Ovary (tissue), 9 donors: Measurements from ENCODE around the gene PRDM10. TPM values are rescaled to one million over a fixed set of nuclear protein-coding genes. Genes with fewer than 3 reads are reported as not detected.

ENCODE experiments used
- DNase-seq, 5 donors: peaks; one replicate each; pipeline ENCODE4 v3.0.0-alpha.2; 2019 to 2020
- H3K27ac ChIP-seq, 2 donors: fragments of 200-600 bp; one replicate each; pipeline versions ENCODE4 v1.5.1 to v1.8.0; 2019 to 2022
- H3K27me3 ChIP-seq: fragments of 200-600 bp; one replicate; pipeline ENCODE4 v1.8.0; 2022
- H3K36me3 ChIP-seq: fragments of 200-600 bp; sonication (generic); one replicate; pipeline ENCODE4 v1.5.1; 2019
- H3K4me1 ChIP-seq: one replicate; pipeline ENCODE4 v1.8.1; 2013; ENCODE audit warnings: mild to moderate bottlenecking, moderate library complexity; ENCODE audit not compliant: insufficient read depth
- H3K4me3 ChIP-seq: fragments of 200-600 bp; sonication (generic); one replicate; pipeline ENCODE4 v1.5.1; 2017
- H3K9me3 ChIP-seq, 2 donors: fragments of 200-600 bp in 1 of 2; sonication (generic) in 1 of 2; one replicate each; pipeline versions ENCODE4 v1.5.1 to v1.8.1; 2013 to 2019; ENCODE audit warnings: mild to moderate bottlenecking in 1 of 2, moderate library complexity in 1 of 2
- EP300 ChIP-seq: sonication (generic); formaldehyde crosslinking; IDR thresholded peaks from one replicate; pipeline ENCODE4 v1.6.1; 2017; ENCODE audit warnings: antibody characterized with exemption
- POLR2A ChIP-seq: fragments of 450-650 bp; IDR thresholded peaks from one replicate; pipeline ENCODE4 v1.6.1; 2017; ENCODE audit warnings: antibody characterized with exemption, mild to moderate bottlenecking, moderate library complexity
- WGBS, 3 donors: extraction: QIAGEN DNeasy Blood & Tissue Kit in 1 of 3; methylation state at CpG; one replicate each; pipeline versions ENCODE4 v1.1.5 to v1.1.7; 2013 to 2017; 5-methylcytosine and 5-hydroxymethylcytosine counted together
- intact Hi-C, 4 donors: fragments of 100-400 bp; cut with DNase I; formaldehyde crosslinking; loops; one replicate each; pipeline versions ENCODE4 v1.11.0 to v1.15.1; 2022 to 2023
- polyA plus RNA-seq, 2 donors: library from polyadenylated mRNA; stranded (reverse); fragments of 200-250 nt in 1 of 2; fragments of 350-450 nt in 1 of 2; fragmentation: Illumina TruSeq in 1 of 2; extraction: RNeasy Lipid Tissue Mini Kit (QIAGEN cat#74804) in 1 of 2; gene quantifications; one replicate each; pipeline ENCODE4 v1.2.3, GENCODE V29; 2013 to 2014
- total RNA-seq, 7 donors: library from RNA; depleted of rRNA in 2 of 7; stranded (reverse); fragments of >200 nt in 2 of 7; fragmentation: NEBNext Ultra II Directional in 3 of 7; extraction: Animal tissue kit (Norgen Biotek cat#: 25700) in 3 of 7; gene quantifications; one replicate each; pipeline versions ENCODE4 v1.1.0 to v1.2.4, GENCODE V29; 2016 to 2023
- TF ChIP-seq, protein P1 (sequence below), 3 donors: fragments of 450-650 bp in 2 of 3; fragments of 200-600 bp in 1 of 3; IDR thresholded peaks; one replicate each; pipeline versions ENCODE4 v1.5.1 to v1.8.0; 2016 to 2022; ENCODE audit warnings: antibody characterized with exemption in 3 of 3, mild to moderate bottlenecking in 1 of 3
- donor health status: DM: no; HTN: no; CAD: no; lungs with moderate emphysema.
- donor health status: DM: no; HTN: no; CAD: no.
- donor health status: Bipolar disorder and iron deficiency.
- donor health status: DM: yes; HTN: yes; CAD: no.
- donor health status: DM: no; HTN: no; CAD: no.
- donor health status: DM: yes; HTN: yes; CAD: no.

The PRDM10 gene
- total and polyA plus RNA-seq, 9 donors, result 2.5 to 9.4 (median 7.2) TPM

DNA sequence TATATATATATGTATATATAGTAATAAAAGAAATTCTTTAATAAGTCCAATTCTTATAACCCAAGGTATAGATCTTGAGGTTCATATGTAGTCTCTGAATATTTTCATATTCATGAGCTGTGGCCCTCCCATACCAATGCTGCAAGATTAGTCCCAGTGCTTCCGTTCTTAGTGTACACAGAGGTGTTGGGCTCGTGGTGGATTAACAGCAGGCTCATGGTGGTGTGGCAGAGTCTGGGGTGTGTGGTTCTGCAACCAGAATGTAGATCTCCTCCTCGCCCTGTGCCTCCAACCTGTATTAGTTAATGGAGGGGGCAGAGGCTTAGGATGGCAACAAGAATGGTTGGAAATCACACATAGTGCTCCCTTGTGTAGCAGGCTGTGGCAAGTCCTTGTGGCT lies 16.8 kb downstream of the PRDM10 start:
- WGBS, 3 donors, result 93 to 97% (median 96%) methylated on average over 3 of the region's 3 CpGs
- no peak for DNase-seq
- Histone ChIP-seq H3K27me3 (no peaks in the 10 kb centered on the region), H3K36me3 (no peaks in the 10 kb centered on the region), H3K9me3 (no peaks in the 10 kb centered on the region), H3K27ac (no peak overlapping the region), H3K4me1 (no peaks in the 10 kb centered on the region), H3K4me3 (no peak overlapping the region)
- intact Hi-C loops, result no loop called here
- TF ChIP-seq EP300 (no peak), POLR2A (no peak)
- TF ChIP-seq, protein P1, sequence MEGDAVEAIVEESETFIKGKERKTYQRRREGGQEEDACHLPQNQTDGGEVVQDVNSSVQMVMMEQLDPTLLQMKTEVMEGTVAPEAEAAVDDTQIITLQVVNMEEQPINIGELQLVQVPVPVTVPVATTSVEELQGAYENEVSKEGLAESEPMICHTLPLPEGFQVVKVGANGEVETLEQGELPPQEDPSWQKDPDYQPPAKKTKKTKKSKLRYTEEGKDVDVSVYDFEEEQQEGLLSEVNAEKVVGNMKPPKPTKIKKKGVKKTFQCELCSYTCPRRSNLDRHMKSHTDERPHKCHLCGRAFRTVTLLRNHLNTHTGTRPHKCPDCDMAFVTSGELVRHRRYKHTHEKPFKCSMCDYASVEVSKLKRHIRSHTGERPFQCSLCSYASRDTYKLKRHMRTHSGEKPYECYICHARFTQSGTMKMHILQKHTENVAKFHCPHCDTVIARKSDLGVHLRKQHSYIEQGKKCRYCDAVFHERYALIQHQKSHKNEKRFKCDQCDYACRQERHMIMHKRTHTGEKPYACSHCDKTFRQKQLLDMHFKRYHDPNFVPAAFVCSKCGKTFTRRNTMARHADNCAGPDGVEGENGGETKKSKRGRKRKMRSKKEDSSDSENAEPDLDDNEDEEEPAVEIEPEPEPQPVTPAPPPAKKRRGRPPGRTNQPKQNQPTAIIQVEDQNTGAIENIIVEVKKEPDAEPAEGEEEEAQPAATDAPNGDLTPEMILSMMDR (IDR thresholded peaks at IDR 0.05), result no peak

DNA sequence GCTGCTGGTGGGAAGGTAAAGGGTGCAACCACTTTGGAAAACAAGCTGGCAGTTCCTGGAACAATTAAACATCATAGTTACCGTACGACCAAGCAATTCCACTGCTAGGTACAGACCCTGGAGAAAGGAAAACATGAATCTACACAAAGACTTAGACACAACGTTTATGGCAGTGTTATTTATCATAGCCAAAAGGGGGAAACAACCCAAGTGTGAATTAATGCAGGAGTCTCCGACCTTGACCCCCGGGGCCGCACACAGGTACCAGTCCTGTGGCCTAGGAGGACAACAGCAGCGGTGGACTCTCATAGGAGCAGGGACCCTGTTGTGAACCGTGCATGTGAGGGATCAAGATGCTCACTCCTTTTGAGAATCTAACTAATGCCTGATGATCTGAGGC lies 22.5 kb downstream of the PRDM10 start:
- H3K27me3 ChIP-seq, result no peaks in the 10 kb centered on the region
- H3K36me3 ChIP-seq, result no peaks in the 10 kb centered on the region
- intact Hi-C loops, result no loop called here
- no peaks in the 10 kb centered on the region for H3K9me3 ChIP-seq
- peaks cover 14% of the 10 kb centered on the region for H3K4me1 ChIP-seq
- no peak overlapping the region for H3K4me3 ChIP-seq
- DNase-seq, result no peak
- no peak overlapping the region for H3K27ac ChIP-seq
- TF ChIP-seq, protein P1 (IDR thresholded peaks at IDR 0.05), result no peak
- no peak for TF ChIP-seq EP300
- no peak for TF ChIP-seq POLR2A
- WGBS, 3 donors, result 79 to 88% (median 85%) methylated on average over 8 of the region's 8 CpGs

DNA sequence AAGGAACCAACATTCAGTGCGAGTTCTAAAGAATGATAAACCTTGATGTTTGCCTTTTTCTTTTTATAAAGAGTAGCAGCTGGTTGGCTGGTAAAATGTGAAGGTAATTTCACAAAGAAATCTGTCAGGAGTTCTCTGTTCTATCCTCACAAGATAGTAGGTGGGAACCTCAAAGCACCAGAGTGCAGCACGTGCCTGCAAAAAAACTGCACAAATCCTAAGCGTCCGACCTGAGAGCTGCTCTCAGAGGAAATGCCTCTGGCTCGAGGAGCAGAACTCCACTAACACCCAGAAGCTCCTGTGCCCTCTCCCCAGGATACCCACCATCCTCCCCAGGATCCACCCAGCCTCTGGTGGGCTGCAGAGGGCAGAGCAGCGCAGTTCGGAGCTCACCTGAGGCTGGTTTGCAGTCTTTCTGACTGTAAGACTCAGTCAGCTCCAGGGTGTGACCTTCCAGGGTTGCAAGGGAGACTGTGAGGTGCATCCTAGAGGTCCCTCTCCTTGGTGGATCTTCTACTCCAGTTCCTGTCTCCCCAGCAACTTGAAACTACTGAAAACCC lies 23.5 kb downstream of the PRDM10 start:
- intact Hi-C loops, result no loop called here
- Histone ChIP-seq H3K36me3 (no peaks in the 10 kb centered on the region), H3K27me3 (no peaks in the 10 kb centered on the region), H3K4me3 (no peak overlapping the region), H3K27ac (no peak overlapping the region), H3K9me3 (no peaks in the 10 kb centered on the region), H3K4me1 (peaks cover 14% of the 10 kb centered on the region)
- TF ChIP-seq, protein P1 (IDR thresholded peaks at IDR 0.05), result no peak
- TF ChIP-seq POLR2A (no peak), EP300 (no peak)
- 78 to 84% (median 82%) methylated on average over 7 of the region's 7 CpGs for WGBS, 3 donors
- no peak for DNase-seq

DNA sequence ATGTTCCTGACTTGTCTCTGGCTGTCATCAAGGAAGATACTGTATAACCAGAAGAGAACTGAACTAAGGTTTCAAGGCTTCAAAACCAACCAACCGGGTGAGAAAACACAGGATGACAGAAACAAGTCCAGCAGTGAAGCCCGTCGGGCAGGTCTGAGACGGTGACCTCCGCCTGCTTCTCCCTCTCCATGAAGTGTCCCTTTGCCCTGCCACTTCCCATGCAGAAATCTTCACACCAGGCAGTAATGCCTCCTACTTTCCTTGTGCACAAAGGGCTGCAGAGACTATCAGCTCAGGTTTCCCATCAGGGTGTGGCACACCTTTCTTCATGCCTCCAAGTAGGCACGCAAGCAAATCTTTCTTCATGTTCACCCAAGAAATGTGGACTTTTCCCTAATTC lies 24.2 kb downstream of the PRDM10 start:
- intact Hi-C loops, result no loop called here
- Histone ChIP-seq H3K4me3 (no peak overlapping the region), H3K36me3 (no peaks in the 10 kb centered on the region), H3K27me3 (no peaks in the 10 kb centered on the region), H3K9me3 (no peaks in the 10 kb centered on the region), H3K4me1 (peaks cover 14% of the 10 kb centered on the region), H3K27ac (no peak overlapping the region)
- no peak for DNase-seq
- WGBS, 3 donors, result 94 to 98% (median 96%) methylated on average over 6 of the region's 6 CpGs
- no peak for TF ChIP-seq POLR2A
- TF ChIP-seq, protein P1 (IDR thresholded peaks at IDR 0.05), result no peak
- TF ChIP-seq EP300, result no peak
